Mesenchymal stem cell (in vitro differentiated cells and primary cell): ENCODE data around the gene TNS4.

Experiments
- DNase-seq: peaks from one replicate; pipeline ENCODE4 v3.0.0-alpha.2; 2013
- H2AFZ ChIP-seq: one replicate; pipeline ENCODE4 v1.6.1; 2013; ENCODE audit warnings: low read depth, mild to moderate bottlenecking, control low read depth, inconsistent platforms, low read length, moderate library complexity
- H2AK5ac ChIP-seq: 2 replicates; pipeline ENCODE4 v1.6.1; 2013; ENCODE audit warnings: low read length, moderate library complexity, mild to moderate bottlenecking, inconsistent platforms; ENCODE audit not compliant: severe bottlenecking
- H2BK120ac ChIP-seq: one replicate; pipeline ENCODE4 v1.6.1; 2013; ENCODE audit warnings: low read depth, mild to moderate bottlenecking, inconsistent platforms, low read length, moderate library complexity
- H2BK12ac ChIP-seq, 2 experiments: one replicate each; pipeline ENCODE4 v1.6.1; 2013; ENCODE audit warnings: inconsistent platforms in 2 of 2, low read length in 2 of 2, mild to moderate bottlenecking in 2 of 2, moderate library complexity in 2 of 2, control low read depth in 1 of 2
- H2BK15ac ChIP-seq: one replicate; pipeline ENCODE4 v1.6.1; 2013; ENCODE audit warnings: mild to moderate bottlenecking, low read depth, inconsistent platforms; ENCODE audit not compliant: poor library complexity, severe bottlenecking
- H2BK5ac ChIP-seq: 2 replicates; pipeline ENCODE4 v1.6.1; 2013; ENCODE audit warnings: low read depth, mild to moderate bottlenecking, low read length, control low read depth, inconsistent platforms; ENCODE audit not compliant: poor library complexity, severe bottlenecking
- H3K14ac ChIP-seq, 2 experiments: one replicate each; pipeline ENCODE4 v1.6.1; 2013; ENCODE audit warnings: inconsistent platforms in 2 of 2, low read length in 2 of 2, control low read depth in 1 of 2, mild to moderate bottlenecking in 1 of 2, moderate library complexity in 1 of 2
- H3K18ac ChIP-seq, 2 experiments: one replicate each; pipeline ENCODE4 v1.6.1; 2013; ENCODE audit warnings: inconsistent platforms in 2 of 2, low read length in 2 of 2, control low read depth in 1 of 2, low read depth in 1 of 2, mild to moderate bottlenecking in 1 of 2
- H3K23ac ChIP-seq, 2 experiments: one replicate each; pipeline ENCODE4 v1.6.1; 2013; ENCODE audit warnings: inconsistent platforms in 2 of 2, low read length in 2 of 2, mild to moderate bottlenecking in 2 of 2, moderate library complexity in 2 of 2, control low read depth in 1 of 2
- H3K27ac ChIP-seq: 2 replicates; pipeline ENCODE4 v1.5.1; 2013; ENCODE audit warnings: mild to moderate bottlenecking, moderate library complexity, low read length, control low read depth, inconsistent platforms; ENCODE audit not compliant: poor library complexity, severe bottlenecking
- H3K27me3 ChIP-seq, 2 experiments: 2 replicates each; pipeline versions ENCODE4 v1.6.1 to v1.7.0; 2013; ENCODE audit warnings: low read length in 2 of 2, mild to moderate bottlenecking in 2 of 2, moderate library complexity in 2 of 2, control low read depth in 1 of 2, inconsistent platforms in 1 of 2; ENCODE audit not compliant: control insufficient read depth in 1 of 2, insufficient read depth in 1 of 2
- H3K36me3 ChIP-seq, 2 experiments: 2 replicates each; pipeline versions ENCODE4 v1.6.1 to v1.7.0; 2013; ENCODE audit warnings: low read length in 2 of 2, control low read depth in 1 of 2, inconsistent platforms in 1 of 2, low read depth in 1 of 2, mild to moderate bottlenecking in 1 of 2; ENCODE audit not compliant: insufficient read depth in 2 of 2, control insufficient read depth in 1 of 2
- H3K4ac ChIP-seq, 2 experiments: one replicate each; pipeline ENCODE4 v1.6.1; 2013; ENCODE audit warnings: inconsistent platforms in 2 of 2, low read length in 2 of 2, mild to moderate bottlenecking in 2 of 2, moderate library complexity in 2 of 2, control low read depth in 1 of 2, low read depth in 1 of 2
- H3K4me1 ChIP-seq: 2 replicates; pipeline ENCODE4 v1.6.1; 2013; ENCODE audit warnings: low read depth, low read length, control low read depth; ENCODE audit not compliant: control insufficient read depth, insufficient read depth
- H3K4me2 ChIP-seq: 2 replicates; pipeline ENCODE4 v1.6.1; 2013; ENCODE audit warnings: low read length, mild to moderate bottlenecking, inconsistent platforms; ENCODE audit not compliant: poor library complexity, severe bottlenecking
- H3K4me3 ChIP-seq, 2 experiments: 2 replicates each; pipeline versions ENCODE4 v1.5.1 to v1.7.0; 2013; ENCODE audit warnings: low read length in 2 of 2, mild to moderate bottlenecking in 2 of 2, control low read depth in 1 of 2, low read depth in 1 of 2; ENCODE audit not compliant: insufficient read depth in 1 of 2
- H3K79me1 ChIP-seq: replicated peaks from 2 replicates; pipeline ENCODE4 v1.6.1; 2013; ENCODE audit warnings: mild to moderate bottlenecking, control low read depth, low read length, inconsistent platforms; ENCODE audit not compliant: poor library complexity, severe bottlenecking
- H3K9ac ChIP-seq: 2 replicates; pipeline ENCODE4 v1.7.0; 2013; ENCODE audit warnings: mild to moderate bottlenecking, low read length, moderate library complexity
- H3K9me3 ChIP-seq: 2 replicates; pipeline ENCODE4 v1.7.0; 2013; ENCODE audit warnings: mild to moderate bottlenecking, low read length; ENCODE audit not compliant: control insufficient read depth
- H4K8ac ChIP-seq: one replicate; pipeline ENCODE4 v1.6.1; 2013; ENCODE audit warnings: inconsistent platforms, mild to moderate bottlenecking, low read length, moderate library complexity
- H4K91ac ChIP-seq: one replicate; pipeline ENCODE4 v1.6.1; 2013; ENCODE audit warnings: mild to moderate bottlenecking, low read length, inconsistent platforms
- WGBS: methylation state at CpG from one replicate; pipeline ENCODE4 v1.1.7; 2013; ENCODE audit warnings: mixed read lengths; 5-methylcytosine and 5-hydroxymethylcytosine counted together

The TNS4 gene

GRCh38 chr17:40538019-40538935, 36.9 kb upstream of the TNS4 start:
- Histone ChIP-seq H3K9me3 (no peaks in the 10 kb centered on the region), H2AK5ac (peak overlapping the region; percentile 1), H4K8ac (peak overlapping the region; percentile 33), H2BK15ac (peak overlapping the region; percentile 60), H3K79me1 (no peaks in the 10 kb centered on the region), H3K4me1 (peaks cover 42% of the 10 kb centered on the region), H3K14ac (no peak overlapping the region), H2BK12ac (peak overlapping the region; percentile 71 to 96), H3K4ac (peak overlapping the region; percentile 42 to 49), H3K4me3 (no peak overlapping the region), H3K23ac (no peak overlapping the region), H3K27ac (no peak overlapping the region), H3K36me3 (no peaks in the 10 kb centered on the region), H3K18ac (peak overlapping the region in 1 of 2 experiments; percentile 2), H3K27me3 (no peaks in the 10 kb centered on the region), H2AFZ (no peak overlapping the region), H4K91ac (peak overlapping the region; percentile 77), H3K4me2 (no peak overlapping the region), H3K9ac (no peak overlapping the region), H2BK5ac (no peak overlapping the region), H2BK120ac (peak overlapping the region; percentile 2)
- WGBS, result 88% methylated on average over 14 of the region's 15 CpGs
- no peak for DNase-seq

GRCh38 chr17:40536295-40537171, 35.1 kb upstream of the TNS4 start:
- Histone ChIP-seq H3K9ac (peak overlapping the region; percentile 63), H2BK5ac (no peak overlapping the region), H3K4me1 (peaks cover 28% of the 10 kb centered on the region), H4K8ac (peak overlapping the region; percentile 90), H3K9me3 (no peaks in the 10 kb centered on the region), H4K91ac (peak overlapping the region; percentile 76), H2AFZ (peak overlapping the region; percentile 7), H3K27ac (no peak overlapping the region), H2BK12ac (peak overlapping the region; percentile 75 to 98), H3K14ac (peak overlapping the region in 1 of 2 experiments; percentile 95), H3K4me3 (peak overlapping the region in 1 of 2 experiments; percentile 13), H3K18ac (peak overlapping the region; percentile 81 to 85), H3K23ac (no peak overlapping the region), H3K36me3 (no peaks in the 10 kb centered on the region), H2AK5ac (peak overlapping the region; percentile 27), H3K79me1 (no peaks in the 10 kb centered on the region), H3K4me2 (no peak overlapping the region), H2BK120ac (no peak overlapping the region), H3K27me3 (no peaks in the 10 kb centered on the region), H3K4ac (peak overlapping the region; percentile 71 to 75), H2BK15ac (peak overlapping the region; percentile 84)
- no peak for DNase-seq
- WGBS, result 64% methylated on average over 13 of the region's 13 CpGs

GRCh38 chr17:40535924-40536294, 34.5 kb upstream of the TNS4 start:
- H2BK12ac ChIP-seq, result peak overlapping the region; percentile 75 to 98
- peak overlapping the region; percentile 81 to 85 for H3K18ac ChIP-seq
- H2BK5ac ChIP-seq, result no peak overlapping the region
- DNase-seq, result peak; percentile 49
- H3K36me3 ChIP-seq, result no peaks in the 10 kb centered on the region
- H3K4me1 ChIP-seq, result peaks cover 29% of the 10 kb centered on the region
- peak overlapping the region; percentile 10 for H4K91ac ChIP-seq
- peak overlapping the region in 1 of 2 experiments; percentile 71 for H3K4ac ChIP-seq
- no peak overlapping the region for H3K27ac ChIP-seq
- no peaks in the 10 kb centered on the region for H3K27me3 ChIP-seq
- no peak overlapping the region for H3K23ac ChIP-seq
- H3K14ac ChIP-seq, result no peak overlapping the region
- H3K79me1 ChIP-seq, result no peaks in the 10 kb centered on the region
- H3K9me3 ChIP-seq, result no peaks in the 10 kb centered on the region
- H3K4me3 ChIP-seq, result no peak overlapping the region
- H4K8ac ChIP-seq, result peak overlapping the region; percentile 90
- H3K4me2 ChIP-seq, result no peak overlapping the region
- H3K9ac ChIP-seq, result peak overlapping the region; percentile 63
- no peak overlapping the region for H2BK15ac ChIP-seq
- no peak overlapping the region for H2AK5ac ChIP-seq
- H2BK120ac ChIP-seq, result no peak overlapping the region
- WGBS, result 75% methylated on average over 3 of the region's 3 CpGs
- no peak overlapping the region for H2AFZ ChIP-seq

GRCh38 chr17:40535438-40535837, 34.0 kb upstream of the TNS4 start:
- Histone ChIP-seq H2AK5ac (no peak overlapping the region), H2BK15ac (no peak overlapping the region), H3K36me3 (no peaks in the 10 kb centered on the region), H3K4me1 (peaks cover 30% of the 10 kb centered on the region), H2BK120ac (no peak overlapping the region), H3K23ac (no peak overlapping the region), H4K91ac (no peak overlapping the region), H3K9me3 (no peaks in the 10 kb centered on the region), H2AFZ (no peak overlapping the region), H2BK12ac (no peak overlapping the region), H3K9ac (no peak overlapping the region), H3K27me3 (no peaks in the 10 kb centered on the region), H3K18ac (no peak overlapping the region), H3K14ac (no peak overlapping the region), H2BK5ac (no peak overlapping the region), H3K79me1 (no peaks in the 10 kb centered on the region), H3K4me2 (no peak overlapping the region), H3K27ac (no peak overlapping the region), H4K8ac (no peak overlapping the region), H3K4ac (no peak overlapping the region), H3K4me3 (no peak overlapping the region)
- WGBS, result 95% methylated on average over 3 of the region's 4 CpGs
- no peak for DNase-seq
